ENCODE data around the gene APBA2.
A peak's percentile ranks its signal among the peaks of the same experiment; 100 is the strongest.

The APBA2 gene

DNA sequence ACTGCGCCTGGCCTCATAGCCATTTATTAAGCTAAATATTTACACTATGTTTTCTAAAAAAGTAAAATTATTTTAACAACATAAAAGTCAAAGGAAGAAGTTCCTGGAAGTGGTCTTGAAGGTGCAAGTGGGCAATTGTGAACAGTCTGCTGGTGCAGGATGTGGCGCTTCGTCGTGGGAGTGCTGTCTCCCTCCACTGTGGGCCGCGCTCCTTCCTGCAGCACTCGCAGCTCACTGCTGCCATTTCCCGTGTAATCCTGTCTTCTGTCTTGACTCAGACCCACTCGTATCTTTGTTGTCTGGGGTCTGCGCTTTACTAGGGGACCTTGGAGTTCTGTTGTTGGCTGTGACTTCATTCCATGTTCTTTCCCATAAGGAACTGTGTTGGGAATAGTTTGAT lies 56.3 kb downstream of the APBA2 start:
- DNase-seq, result peak; percentile 50

DNA sequence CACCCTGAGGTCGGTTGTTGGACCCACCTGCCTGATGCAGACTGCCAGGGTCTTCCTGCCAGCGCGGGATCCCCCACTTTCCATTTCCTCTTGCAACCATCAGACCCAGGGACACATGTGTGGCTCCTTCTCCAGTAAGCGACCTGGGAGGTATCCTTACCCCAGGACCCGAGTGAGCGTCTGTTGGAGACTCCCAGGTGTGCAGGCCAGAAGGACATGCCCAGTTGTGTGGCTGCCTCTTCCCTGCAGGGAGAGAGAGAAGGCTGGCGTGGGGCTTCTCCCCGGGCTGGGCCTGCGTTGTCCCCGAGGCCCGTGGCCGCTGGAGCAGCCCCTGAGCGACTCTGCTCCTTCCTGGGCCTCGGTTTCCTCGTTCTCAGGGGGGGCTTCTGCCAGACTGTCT lies 56.8 kb downstream of the APBA2 start:
- DNase-seq, result no peak

DNA sequence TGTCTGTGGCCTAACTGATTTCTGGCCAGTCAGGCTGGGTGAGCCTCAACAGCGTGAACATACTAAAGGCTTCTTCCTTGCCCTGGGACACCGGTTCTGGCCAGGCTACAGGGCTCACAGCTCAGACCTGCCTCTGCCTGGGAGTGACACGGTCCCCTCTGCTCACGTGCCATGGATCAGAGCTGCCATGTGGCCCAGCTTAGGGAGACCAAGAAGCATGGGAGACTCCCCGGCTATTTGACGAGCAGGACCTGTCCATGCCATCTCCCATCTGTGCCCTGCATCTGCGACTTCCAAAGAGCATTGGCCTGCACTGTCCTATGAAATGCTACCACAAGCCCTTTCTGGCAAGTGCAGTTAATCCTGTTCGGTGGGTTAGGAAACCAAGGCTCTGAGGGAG lies 57.4 kb downstream of the APBA2 start:
- DNase-seq, result no peak

DNA sequence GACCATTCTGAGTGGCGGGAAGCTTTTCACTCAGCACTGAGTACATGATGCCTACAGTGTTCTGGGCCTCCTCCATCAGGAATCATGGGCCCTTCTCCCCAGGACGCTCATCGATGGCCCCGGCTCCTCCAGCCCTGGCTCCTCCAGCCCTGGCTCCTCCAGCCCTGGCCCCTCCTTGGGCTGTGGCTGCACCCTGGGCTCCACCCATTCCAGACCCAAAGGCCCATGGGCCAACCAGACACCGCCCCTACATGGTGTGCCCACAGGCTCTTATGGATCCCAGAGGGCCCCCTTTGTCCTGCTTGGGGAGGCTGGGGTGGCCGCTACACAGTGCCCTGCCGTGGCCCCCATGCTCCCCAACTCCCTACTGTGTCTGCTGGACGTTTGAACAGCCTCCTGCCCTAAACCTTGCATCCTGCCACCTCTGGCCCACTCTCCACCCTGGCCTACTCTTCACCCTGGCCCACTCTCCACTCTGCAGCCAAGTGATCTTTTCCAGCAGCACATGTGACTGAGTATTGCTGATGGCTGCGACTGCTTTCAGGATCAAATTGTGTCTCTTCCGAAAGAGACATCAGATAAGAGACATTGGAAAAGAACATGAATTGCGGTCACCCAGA lies 57.9 kb downstream of the APBA2 start:
- DNase-seq, result no peak

DNA sequence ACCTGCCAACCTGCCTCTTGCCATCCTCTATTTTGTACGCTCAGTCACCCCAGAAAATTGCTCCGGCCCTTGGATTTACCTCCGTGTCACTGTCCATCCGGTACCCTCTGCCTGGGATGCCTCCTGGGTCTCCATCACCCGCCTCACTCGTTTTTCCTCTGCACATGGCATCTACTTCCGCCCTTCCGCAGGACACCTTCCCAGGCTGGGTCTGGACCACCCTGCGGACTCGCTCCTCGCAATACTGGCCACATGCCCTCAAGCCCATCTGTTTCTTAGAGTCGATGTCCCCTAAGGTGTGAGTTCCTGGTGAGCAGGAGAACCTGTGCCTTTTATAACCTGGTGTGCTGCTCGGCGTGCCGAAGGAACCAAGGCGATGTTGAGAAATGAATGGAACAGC lies 58.5 kb downstream of the APBA2 start:
- DNase-seq, result no peak

DNA sequence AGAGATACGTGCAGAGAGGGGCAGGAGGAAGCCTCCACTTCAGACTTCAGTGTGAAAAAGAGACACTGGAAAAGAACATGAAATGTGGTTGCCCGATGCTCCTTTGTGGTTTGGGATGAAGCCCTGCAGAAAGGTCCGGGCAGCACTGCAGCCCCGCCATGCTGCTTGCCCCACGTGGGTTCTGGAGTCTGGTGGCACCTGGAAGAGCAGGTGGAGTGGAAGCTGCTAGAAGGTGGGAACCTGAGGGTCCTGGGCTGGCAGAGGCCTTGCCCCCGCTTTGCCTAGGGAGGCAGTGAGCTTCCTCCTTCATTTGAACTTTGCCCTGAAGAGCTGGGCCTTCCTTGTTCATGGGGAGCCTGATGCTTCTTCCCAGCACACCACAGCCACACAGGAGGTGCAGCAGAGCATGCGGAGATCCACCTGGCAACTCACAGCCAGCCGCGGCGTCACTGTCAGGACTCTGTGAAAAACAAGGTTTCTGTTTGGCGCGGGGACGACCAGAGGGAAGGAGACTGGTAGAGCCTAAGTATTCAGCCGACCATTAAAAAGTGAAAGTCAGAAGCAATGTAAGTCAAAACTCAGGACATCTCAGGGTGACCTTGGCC lies 59.0 kb downstream of the APBA2 start:
- DNase-seq, result no peak

DNA sequence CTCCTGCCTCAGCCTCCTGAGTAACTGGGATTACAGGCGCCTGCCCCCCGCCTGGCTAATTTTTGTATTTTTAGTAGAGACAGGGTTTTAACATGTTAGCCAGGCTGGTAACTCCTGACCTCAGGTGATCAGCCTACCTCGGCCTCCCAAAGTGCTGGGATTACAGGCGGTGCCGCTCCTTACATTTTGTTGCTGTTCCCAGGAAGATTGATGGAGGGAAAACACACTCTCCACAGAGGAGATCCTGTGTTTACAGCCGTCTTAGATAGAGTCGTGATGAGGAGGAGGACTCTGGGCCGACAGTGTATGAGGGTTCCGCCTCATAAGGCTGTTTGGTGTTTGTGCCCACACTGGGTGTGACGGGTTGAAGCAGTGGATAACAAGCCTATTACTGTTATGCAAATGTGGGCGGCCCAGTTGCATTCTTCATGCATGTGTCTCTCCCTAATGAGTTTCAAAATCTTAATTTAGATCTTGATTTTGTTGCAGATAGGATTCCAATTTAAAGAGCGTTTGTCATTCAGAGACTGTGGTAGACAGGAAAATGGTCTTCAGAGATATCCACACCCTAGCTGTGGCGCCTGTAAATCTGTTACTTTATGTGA lies 60.0 kb downstream of the APBA2 start:
- DNase-seq, result no peak

DNA sequence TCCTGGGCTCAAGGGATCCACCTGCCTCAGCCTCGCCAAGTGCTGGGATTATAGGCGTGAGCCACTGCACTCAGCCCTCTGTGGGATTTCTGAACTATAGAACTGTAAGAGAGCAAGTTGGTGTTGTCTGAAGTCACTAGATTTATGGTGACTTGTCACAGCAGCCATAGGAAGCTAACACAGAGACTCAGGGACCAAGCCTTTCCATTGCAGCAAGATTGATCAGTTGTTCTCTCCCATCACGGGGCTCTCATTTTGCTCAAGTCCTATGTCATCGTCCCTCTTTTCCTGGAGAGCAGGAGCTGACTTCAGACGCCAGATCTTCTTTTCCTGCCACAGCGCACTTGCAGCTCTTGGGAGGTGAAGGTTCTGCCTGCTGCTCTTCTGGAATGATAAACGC lies 61.0 kb downstream of the APBA2 start:
- DNase-seq, result no peak

DNA sequence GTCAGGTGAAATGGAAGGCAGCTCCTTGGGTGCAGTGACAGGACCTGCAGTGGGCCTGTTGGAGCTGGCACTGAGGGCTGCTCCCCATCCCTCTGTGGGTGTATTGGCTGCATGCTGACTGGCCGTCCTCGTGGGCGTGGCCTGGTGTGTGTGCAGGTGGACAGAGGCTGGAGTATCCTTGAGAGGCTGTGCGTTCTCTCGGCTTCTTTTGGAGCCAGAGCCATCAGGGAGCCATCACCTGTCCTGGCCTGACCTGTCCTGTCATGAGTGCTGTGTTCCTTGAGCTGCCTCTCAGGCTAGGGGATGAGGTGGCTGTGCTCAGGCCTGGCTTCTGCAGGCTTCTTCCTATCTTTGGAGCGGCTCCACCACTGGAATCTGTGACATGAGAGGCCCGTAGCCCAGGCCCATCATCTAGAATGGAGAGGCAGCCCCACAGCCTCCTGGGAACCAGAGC lies 61.5 kb downstream of the APBA2 start:
- no peak for DNase-seq

DNA sequence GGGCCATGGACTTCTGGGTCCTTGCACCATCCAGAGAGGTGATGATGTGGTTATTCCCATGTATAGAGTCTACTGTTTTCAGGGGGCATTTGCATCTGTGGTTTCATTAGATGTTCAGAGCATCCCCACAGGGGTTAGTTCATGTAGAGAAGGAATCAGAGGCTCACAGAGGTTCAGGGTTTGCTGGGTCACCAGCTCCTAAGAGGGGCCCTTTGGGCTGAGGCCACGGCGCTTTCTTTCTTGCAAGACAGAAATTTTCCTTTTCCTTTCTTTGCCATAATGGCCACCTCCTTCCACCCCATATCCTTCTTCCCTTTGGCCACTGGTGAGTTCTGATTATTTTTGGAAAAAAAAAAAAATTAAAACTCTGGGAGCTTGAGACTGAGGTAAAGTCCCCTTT lies 62.3 kb downstream of the APBA2 start:
- no peak for DNase-seq

DNA sequence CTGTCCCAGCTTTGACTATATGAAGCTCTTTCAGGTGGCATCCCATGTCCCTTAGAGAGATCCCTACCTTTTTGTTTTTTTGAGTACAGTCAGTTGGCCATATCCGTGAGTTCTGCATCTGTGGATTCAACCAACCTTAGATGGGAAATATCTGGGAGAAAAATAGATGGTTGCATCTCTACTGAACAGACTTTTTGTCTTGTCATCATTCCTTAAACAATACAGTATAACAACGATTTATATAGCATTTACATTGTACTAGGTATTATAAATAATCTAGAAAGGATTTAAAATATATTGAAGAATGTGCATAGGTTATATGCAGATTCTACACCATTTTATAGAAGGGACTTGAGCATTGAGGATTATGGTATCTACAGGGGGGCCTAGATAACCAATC lies 65.1 kb downstream of the APBA2 start:
- no peak for DNase-seq

DNA sequence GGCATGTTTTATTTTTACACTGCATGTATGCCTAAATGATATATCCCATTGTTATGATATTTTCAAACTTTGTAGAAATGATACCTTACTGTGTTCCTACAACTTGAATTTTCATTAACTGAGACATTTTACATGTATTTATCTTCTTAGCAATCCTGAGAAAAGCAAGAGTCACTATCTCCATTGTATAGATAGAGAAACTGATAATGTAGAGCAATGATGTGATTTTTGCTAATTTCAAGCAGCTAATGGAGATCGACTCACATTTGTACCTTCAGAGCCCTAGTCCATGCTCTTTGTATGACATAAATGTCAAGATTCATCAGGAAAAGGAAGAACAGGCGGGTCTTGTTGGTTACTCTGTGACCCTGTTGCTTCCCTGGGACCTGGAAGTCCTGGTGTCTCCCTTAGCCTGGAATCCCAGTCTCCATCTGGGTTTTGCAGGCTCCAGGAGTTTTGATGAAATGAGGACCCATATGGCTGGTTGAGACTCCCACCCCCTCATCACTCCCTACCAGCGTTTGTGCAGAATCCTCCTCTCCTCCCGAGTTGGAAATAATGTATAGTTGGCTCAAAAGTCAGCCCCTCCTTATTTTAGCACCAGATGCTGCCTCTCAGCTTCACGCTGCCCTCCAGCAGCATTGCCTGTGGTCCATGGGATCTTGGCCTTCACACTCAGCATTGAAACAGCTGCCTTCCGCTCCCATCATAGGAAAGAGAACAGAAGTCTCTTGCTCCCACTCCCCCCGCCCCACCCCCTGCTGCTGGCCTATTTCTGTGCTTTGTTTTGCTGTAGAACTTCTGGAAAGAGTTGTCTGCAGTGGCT lies 67.1 kb downstream of the APBA2 start:
- DNase-seq, result no peak

DNA sequence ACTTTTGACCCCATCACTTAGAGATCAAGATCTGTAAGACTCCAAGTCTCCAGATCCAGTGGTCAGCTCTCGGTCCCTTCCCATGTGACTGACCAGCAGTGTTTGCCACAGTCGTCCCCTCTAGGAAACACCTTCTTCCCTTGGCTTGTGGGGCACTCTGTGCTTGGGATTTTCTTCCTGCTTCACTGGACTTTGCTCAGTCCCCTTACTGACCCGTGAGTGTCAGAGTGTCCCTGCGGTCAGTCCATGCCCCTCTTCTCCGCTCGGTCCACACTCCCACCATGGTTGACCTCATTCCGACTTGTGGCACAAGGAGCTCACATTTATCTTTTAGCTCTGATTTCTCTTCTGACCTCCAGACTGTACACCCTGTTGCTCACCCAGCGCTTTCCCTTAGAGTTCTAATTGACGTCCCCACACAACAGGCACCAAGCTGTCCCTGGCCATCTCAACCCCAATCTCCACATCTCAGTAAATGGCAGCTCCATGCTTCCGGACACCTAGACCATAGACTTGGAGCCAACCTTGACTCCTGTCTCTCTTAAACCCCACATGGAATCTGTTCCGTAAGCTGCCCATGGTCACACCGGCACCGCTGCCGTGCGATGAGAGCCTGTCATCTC lies 67.9 kb downstream of the APBA2 start:
- DNase-seq, result no peak

DNA sequence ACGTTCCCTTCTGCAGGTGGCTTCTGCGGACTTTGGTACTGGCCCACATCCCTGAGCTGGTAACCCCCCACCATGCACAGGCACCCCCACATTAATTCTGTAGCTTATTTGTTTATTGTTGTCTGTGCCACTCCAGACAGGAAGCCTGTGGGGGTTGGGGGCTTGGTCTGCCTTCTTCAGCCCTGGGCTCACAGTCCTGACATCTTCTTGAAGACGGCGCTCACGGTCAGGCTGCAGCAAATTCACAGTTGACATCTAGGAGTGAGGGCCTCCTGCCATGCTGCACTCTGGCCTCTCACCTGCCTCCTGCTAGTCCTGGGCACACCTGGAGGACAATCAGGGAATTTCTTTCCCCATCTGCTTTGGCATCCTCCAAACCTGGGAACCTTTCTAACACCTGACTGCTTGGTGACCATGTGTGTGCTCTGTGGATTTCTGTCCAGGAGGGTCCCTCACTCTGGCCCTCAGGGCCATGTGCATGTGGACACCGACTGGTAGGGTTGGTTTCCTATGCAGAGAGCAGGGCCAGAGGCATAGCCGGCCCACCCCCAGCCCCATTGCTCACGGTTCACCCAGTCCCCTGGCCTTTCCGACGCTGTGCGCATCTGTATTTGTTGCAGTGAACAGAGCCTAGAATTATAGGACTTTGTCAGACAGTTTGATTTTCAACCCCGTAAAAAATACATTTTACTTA lies 68.8 kb downstream of the APBA2 start:
- DNase-seq, result no peak

DNA sequence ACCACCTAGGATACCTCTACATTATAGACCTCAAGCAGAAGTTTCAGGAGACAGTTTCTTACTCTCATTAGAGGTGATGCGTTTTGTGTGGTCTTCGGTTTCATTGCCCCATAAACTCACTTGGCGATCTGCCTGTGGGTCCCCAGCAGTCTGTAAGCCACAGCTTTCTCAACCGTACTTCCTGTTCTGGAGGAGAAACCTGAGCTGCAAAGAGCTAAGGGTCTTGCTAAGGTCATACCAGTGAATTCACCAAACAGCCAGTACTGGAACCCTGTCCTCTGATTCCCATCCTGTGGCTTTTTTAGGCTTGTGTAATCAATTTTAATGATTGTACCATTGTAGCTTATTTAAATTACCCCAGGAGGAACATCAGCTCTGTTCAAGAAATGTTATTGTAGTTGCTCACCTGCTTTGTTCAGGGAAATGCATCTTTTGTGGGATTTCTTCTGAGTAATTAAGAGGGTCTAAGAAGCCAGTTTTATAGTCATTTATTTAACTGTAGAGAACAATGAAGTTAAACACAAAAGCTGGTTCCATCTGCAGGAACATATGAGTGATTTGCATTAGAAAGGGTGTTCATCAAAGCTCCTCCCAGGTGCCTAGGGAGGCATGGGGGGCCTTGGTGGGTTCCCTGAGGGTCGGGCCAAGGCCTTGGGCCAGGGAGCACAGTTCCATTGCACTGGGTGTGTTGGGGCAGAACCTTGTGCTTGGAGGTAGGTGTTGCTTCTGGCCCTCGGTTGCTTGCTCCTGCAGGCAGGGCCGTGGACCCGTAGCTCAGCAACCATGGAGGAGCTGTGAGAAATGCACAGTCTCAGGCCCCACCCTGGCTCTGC lies 69.6 kb downstream of the APBA2 start:
- DNase-seq, result no peak

DNA sequence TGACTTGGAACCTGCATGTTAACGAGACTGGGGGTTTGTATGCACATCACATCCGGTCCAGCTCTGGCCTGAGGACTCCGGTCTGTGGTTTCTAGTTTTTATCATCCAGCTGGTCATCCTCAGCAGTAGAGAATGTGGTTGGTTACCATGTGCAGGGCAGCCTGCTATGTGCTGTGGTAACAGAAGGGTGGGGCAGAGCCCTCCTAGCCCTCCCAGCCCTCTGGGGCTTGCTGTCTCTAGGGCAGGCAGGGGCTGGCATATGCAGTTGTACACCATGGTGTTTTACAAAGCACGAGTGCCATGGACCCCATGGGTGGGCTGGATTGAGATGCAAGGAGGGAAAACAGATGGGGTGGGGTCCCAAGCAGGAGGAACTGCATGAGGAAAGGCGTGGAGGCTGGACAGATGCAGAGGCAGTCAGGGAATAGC lies 70.2 kb downstream of the APBA2 start:
- DNase-seq, result no peak

DNA sequence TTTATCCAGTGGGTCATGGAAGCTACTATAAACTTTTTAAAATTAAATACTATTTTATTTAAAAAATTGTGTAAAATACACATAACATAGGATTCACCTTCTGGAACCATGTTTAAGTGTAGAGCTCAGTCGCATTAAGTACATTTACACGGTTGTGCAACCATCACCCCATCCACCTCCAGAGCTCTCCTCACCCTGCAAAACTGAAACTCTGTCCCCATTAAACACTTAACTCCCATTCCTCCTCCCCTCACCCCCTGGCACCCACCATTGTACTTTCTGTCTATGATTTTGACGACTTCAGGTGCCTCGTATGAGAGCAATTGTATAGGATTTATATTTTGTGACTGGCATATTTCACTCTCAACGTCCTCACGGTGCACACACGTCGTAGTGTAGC lies 70.7 kb downstream of the APBA2 start:
- no peak for DNase-seq

DNA sequence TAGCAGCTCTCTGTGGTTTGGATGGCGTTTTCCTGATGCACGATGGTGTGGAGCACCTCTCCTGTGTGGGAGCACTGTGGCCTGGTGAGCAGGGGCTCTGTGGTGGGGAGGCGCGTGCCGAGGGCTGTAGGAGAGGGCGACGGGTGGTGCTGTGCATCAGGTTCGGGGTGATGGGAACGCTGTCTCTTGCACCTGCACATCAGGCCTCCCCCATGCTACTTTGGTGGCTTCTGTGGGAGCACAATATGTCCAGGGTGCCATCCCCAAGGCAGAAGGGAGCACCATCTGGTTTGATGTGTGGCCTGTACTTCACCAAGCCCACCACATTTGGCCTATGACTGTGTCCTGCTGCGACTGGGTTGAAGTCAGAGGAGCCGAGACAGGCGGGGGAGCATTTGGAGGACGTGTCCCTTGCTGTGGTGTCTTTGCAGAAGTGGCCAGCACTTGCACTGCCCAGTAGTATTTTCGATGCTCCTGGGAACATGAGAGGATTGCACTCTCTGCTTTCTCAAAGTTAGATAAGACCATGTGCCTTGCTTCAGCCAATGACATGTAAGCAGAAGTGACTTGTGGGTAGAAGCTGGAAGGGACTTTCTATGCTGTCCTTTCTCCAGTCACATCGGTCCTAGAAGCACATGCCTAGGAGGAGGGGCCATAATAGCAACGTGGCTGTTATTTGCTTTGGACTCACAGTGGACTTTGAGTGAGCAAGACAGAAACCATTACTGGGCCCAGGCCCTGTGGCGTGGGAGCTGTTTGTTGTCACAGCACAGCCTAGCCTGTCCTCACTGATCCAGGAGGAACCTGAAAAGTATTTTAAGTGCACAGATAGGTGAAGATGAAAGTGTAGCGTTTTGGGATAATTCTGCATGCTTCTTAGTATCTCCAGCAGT lies 72.1 kb downstream of the APBA2 start:
- no peak for DNase-seq

DNA sequence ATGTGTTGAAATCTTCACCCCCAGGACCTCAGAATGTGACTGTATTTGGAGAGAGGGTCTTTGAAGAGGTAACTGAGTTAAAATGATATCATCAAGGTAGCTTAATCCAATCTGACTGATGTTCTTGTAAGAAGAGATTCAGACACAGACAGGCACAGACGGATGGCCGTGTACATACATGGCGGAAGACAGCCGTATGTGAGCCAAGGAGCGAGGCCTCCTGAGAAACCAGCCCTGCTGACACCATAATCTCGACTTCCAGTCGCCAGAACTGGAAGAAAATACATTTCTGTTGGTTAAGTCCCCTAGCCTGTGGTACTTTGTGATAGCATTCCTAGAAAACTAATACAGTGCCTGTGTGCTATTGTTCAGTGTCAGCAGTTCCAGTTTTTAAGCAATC lies 73.6 kb downstream of the APBA2 start:
- DNase-seq, result no peak

DNA sequence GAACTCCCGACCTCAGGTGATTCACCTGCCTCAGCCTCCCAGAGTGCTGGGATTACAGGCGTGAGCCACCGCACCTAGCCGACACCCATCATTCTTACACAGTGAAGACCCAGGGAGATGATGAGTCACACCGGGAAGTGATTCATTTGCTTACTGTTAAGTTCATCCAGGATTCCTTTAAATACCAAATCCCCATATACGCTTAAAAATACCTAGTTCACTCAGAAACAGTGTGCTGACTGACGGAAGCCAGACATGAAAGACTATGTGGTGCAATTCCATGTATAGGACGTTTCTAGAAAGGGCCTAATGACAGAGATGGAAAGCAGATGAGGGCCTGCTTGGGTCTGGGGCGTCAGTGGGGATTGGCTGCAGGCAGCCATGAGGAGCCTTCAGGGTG lies 75.2 kb downstream of the APBA2 start:
- no peak for DNase-seq

DNA sequence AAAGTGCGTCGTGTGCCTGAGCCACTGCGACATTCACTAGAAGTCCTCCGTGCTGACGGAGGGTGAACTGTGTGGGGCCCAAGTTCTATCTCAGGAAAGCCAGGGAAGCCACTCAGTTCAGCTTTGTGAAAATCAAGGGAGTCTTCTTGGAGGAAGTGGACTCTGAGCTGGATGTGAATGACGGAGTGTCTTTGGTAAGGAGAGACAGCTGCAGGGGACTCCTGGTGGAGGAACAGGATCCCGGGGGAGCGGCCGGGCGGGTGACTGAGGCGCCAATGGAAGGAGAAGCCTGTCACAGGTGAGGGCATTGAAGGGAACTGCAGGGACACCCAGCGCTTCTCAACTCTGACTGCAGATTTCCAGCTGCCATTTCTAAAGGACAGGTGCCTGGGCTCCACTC lies 75.6 kb downstream of the APBA2 start:
- no peak for DNase-seq

Data from activated CD8-positive, alpha-beta memory T cell treated with anti-CD3 and anti-CD28 coated beads, Interleukin-2, amount 50 U/mL, for 4 hours (primary cell).